ENCODE measurements around the gene MNS1.
"Not testable (repeated sequence)": the region's sequence is repeated elsewhere in the genome, so short reads cannot be mapped to it uniquely, and the experiment has no call there.

MNS1 gene, protein sequence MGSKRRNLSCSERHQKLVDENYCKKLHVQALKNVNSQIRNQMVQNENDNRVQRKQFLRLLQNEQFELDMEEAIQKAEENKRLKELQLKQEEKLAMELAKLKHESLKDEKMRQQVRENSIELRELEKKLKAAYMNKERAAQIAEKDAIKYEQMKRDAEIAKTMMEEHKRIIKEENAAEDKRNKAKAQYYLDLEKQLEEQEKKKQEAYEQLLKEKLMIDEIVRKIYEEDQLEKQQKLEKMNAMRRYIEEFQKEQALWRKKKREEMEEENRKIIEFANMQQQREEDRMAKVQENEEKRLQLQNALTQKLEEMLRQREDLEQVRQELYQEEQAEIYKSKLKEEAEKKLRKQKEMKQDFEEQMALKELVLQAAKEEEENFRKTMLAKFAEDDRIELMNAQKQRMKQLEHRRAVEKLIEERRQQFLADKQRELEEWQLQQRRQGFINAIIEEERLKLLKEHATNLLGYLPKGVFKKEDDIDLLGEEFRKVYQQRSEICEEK

DNA sequence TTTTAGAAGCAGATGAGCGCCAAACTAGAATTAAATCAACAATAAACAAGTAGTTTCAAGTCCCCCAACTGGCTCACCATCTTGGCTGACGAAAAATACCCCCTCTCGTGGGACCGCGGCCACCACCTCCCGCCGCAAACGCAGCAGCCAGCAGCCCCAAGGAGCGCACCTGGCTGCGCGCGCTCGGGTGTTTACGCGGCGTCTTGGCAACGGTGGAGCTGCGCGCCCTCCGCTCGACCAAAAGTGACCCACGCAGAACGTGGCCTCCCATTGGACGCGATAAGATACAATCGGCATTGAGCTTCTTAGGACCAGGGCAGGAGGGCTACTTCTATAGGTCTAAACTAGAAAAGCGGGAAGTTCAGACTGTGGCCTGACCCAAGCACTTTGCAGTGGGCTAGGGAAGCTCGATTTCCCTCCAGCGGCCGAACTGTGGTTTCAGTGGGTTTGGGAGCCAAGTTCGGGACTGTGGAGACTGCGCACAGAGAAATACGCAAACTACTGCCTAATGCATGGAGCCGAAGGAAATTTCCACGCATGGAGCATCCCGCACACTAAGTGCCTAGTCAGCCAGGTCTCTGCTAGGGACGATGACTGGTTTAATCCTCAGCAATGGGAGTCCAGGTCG is at the start of gene MNS1:
Gene MNS1, minus strand, starts transcription at position 245 of the 628 bp plus-strand sequence. Its CDS starts 165 bp downstream, at position 80.
- DNase-seq (ENCODE audit: low read depth), result peak; percentile 65

GRCh38 chr15:56496635-56497034 is 31.7 kb upstream of the MNS1 start:
- DNase-seq (ENCODE audit: low read depth), result no peak

GRCh38 chr15:56495533-56495932 is 30.6 kb upstream of the MNS1 start:
- no peak for DNase-seq (ENCODE audit: low read depth)

DNA sequence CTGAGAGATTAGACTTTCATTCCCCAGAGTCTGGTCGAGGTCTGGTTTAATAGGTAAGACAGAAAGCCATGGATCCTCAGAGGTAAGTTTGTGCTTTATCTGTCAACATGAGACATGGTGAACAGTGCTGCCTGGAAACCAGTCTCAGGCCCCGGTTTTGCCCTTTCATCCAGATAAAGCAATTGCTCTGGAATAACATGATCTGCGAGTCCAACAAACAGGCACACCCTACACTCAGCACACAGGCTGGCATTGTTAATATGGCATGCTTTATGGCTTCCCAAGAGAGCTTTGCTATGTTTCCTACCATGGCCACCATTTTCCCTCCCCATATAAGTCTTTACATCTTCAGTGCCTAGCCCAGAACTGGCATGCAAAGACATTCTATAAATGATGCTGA is 30.1 kb upstream of the MNS1 start:
- DNase-seq (ENCODE audit: low read depth), result no peak

DNA sequence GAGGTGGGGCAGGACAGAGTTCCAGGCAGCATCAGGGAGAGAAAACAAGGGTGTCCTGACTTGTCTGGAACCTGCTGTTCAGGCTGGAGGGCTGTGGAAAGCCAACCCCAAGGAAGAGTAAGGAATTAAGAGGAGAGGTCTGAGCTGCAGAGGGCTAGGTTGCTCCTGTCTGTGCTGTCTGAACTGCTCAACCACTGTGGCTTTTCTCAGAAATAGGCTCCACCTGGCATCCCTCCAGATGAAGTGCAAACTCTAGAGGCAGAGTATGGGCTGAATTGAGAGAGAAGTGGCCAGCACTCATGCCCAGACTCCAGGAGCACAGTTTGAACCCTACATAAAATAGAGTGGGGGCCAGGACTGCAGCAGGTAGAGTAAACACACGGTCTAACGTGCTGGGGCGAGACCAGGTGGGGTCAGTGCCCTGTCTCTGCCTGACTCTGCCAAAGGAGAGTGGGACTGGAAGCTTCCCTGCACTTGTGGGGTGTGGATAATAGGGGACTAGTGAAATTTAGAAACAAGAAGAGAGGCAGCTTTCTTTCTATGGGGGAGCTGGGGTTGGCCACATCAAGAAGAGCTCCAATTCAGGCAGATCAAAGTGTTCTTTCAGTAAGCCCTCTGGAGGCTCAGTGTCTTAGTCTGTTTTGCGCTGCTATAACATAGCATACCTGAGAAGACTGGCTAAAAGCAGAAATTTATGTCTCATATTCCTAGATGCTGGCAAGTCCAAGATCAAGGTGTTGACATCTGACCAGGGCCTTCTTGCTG is 28.0 kb upstream of the MNS1 start:
- no peak for DNase-seq (ENCODE audit: low read depth)

DNA sequence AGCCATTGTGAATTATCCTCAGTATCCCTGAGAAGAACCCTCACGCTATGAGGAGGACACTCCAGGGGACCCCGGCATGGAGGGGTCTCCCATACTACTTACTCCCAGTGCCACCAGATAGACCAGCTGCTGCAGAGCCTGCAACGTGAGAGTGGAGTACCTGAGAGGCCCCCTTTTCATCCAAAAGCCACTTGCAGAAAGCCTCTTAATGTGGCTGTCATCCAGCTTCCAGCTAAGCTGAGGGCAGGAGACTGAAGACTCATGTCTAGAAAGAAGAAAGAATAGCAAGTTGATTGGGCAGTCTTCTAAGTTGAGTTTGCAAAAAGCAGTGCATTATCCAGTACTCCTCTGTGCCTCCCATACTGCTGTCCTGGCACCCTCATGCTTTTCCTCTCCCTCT is 27.3 kb upstream of the MNS1 start:
- no peak for DNase-seq (ENCODE audit: low read depth)

DNA sequence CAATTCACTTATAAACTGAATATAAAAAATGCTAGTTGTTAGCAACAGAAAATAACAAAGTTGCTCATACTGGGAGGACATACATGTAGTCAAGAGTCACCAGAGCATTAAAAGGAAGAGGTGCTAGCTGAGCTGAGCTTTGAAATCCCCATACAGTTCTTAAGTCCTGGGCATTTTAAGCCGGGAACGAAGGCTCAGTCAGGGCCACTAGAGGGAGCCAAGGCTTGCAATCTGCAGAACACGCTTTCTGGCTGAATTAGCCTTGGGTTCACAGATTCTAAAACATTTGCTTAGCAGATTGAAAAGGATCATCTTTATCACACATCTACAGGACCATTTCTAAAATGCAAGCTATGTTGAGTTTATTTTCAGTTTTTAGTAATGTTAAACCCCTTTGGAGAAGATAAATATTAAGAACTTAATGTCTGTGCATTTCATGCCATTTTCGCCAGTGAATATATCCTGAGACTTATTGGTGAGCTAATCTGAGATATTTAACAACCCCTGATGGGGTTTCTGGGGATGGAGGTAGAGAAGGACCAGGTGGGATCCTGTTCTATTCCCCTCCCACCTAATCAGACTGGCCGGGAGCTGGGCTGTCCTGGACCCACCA is 26.3 kb upstream of the MNS1 start:
- DNase-seq (ENCODE audit: low read depth), result peak; percentile 45

- no peak for DNase-seq (ENCODE audit: low read depth)
Observed at GRCh38 chr15:56490461-56490860, 25.5 kb upstream of the MNS1 start.

- not testable (repeated sequence) for DNase-seq (ENCODE audit: low read depth)
Observed at GRCh38 chr15:56486206-56486605, 21.3 kb upstream of the MNS1 start.

- DNase-seq (ENCODE audit: low read depth), result not testable (repeated sequence)
Observed at GRCh38 chr15:56485426-56485825, 20.5 kb upstream of the MNS1 start.

GRCh38 chr15:56484287-56484686 is 19.4 kb upstream of the MNS1 start:
- DNase-seq (ENCODE audit: low read depth), result no peak

DNA sequence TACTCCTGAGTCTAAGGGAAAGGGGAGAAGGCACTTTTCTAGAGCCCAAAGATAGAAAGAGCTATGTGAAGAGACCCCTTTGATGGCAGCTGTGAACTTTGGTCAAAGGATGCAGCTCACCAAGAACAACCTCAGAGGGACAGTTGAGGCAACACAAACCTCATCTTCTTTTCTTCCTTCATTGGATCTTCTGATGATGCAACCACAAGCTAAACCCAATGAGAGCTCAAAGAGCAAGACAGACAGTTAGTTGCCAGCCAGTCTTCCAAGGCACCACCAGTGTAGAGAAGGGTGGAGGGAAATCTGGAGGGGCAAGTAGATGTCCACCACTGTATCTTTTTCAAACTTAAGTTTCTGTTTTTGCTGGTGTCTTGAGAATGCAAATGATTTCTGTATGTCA is 10.4 kb upstream of the MNS1 start:
- DNase-seq (ENCODE audit: low read depth), result no peak

DNA sequence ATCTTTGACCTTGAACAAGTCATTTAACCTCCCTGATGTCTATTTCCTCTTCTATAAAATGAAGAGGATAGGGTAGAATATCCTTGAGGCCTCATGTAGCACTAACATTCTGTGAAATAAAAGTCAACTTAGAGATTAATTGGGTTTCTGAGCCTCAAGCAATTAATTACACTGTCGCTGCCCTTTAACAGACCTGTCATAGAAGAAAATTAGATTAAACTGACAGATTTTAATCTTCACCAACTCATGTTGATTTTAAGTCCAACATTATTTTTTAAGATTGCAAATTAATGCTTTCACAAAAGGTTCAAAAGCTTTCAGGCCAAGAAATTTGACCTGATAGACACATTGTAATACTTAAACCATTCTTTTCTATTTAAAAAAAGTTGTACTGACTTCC is 8.1 kb upstream of the MNS1 start:
- no peak for DNase-seq (ENCODE audit: low read depth)

- no peak for DNase-seq (ENCODE audit: low read depth)
Observed at GRCh38 chr15:56472278-56472677, 7.3 kb upstream of the MNS1 start.

DNA sequence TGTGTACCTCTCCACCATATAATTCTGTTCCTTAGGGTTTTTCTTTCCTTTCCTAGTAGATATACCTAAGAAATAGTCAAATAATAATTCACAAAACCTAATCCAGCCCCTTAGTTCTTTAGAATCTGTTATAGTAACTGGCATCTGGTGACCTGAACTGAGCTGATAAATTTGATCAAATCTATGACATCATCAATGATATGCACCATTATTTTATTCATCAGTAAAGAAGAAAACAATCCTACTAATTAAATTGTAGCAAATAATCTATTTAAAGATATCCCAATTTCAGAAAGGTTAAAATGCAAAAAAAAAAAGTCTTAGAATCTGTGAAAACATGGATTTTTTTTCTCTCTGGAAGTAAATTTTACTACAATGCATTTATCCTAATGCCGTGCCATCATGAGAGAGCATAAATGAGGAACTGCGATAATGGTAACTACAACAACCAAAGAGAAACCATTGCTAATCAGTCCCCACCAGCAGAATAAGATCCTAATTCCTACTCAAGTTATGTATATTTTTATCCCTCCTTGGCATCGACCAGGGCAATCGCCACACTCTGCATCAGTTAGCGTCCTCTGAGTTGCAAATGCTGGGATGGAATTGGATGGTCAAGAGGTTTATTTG is 6.6 kb upstream of the MNS1 start:
- DNase-seq (ENCODE audit: low read depth), result no peak

- DNase-seq (ENCODE audit: low read depth), result no peak
Observed at GRCh38 chr15:56469483-56469882, 4.5 kb upstream of the MNS1 start.

GRCh38 chr15:56468401-56468800 is 3.5 kb upstream of the MNS1 start:
- DNase-seq (ENCODE audit: low read depth), result no peak

- DNase-seq (ENCODE audit: low read depth), result no peak
Observed at GRCh38 chr15:56467616-56468015, 2.7 kb upstream of the MNS1 start.

DNA sequence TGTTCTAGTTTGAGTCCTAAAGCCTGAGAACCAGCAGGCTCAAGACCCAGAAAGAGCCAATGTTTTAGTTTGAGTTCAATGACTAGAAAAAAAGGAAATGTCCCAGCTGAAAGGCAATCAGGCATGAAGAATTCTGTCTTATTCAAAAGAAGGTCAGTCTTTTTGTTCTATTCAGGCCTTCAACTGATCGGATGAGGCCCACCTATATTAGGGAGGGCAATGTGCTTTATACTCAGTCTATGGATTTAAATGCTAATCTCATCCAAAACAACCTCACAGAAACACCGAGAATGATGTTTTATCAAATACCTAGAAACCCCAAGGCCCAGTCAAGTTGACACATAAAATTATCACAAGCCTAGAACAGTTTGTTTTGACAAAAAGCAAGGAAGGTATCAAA is 4.0 kb downstream of the MNS1 start:
- no peak for DNase-seq (ENCODE audit: low read depth)

DNA sequence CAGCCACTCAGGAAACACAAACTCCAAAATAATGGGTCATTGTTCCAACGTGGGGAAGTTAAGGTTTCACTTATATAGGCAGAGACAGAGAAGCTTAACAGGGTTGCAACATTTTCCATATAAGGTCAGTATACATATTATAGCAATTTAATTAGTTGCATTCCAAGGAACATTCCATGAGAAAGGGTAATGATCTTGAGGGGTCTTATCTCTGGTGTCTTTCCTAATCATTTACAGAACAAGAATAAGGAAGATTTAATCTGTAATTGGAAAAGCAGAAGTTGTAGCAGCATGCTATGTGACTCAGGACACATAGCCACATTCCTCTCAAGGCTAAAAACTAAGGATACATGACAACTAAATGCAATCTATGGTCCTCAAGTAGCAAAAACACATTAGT is 4.9 kb downstream of the MNS1 start:
- no peak for DNase-seq (ENCODE audit: low read depth)

DNA sequence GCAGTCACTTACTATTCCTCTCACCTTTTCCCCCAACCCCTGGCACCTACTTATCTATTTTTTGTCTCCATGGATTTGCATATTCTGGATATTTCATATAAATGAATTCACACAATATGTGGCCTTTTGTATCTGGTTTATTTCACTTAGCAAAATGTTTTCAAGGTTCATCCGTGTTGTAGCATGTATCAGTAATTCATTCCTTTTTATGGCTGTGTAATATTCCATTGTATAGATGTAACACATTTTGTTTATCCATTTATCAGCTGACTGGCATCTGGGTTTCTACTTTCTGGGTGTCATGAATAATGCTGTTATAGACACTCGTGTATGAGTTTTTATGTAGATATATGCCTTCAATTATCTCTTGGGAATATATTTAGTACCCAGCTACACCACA is 5.8 kb downstream of the MNS1 start:
- DNase-seq (ENCODE audit: low read depth), result no peak

DNA sequence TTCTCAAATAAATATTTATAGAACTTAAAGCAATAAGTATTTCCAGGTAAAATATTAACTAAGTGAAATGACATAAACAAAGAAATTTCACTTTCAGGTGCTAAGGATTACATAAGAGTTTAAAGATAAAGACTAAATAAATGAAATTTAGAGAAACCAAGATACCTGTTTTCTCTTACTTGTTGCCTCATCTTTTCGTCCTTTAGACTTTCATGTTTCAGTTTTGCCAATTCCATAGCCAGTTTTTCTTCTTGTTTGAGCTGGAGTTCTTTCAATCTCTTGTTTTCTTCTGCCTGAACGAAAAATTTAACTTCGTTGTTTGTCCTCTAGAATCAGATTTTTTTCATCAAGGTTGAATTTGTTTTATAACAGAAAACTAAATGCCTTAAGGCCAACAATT is 8.7 kb downstream of the MNS1 start:
- DNase-seq (ENCODE audit: low read depth), result no peak

Measured in stimulated activated CD8-positive, alpha-beta memory T cell treated with anti-CD3 and anti-CD28 coated beads, Interleukin-4, amount 100 ng/mL, for 24 hours (primary cell).